Skeletal muscle satellite cell (primary cell): ENCODE measurements around the gene POLE.

Source experiments
- H3K27me3 ChIP-seq: 2 replicates; pipeline ENCODE4 v1.7.0; 2013; ENCODE audit warnings: low read length; ENCODE audit not compliant: control insufficient read depth, insufficient read depth
- H3K36me3 ChIP-seq: 2 replicates; pipeline ENCODE4 v1.7.0; 2013; ENCODE audit warnings: mild to moderate bottlenecking, control low read depth, low read length; ENCODE audit not compliant: insufficient read depth
- H3K4me1 ChIP-seq: 2 replicates; pipeline ENCODE4 v1.7.0; 2013; ENCODE audit warnings: low read length; ENCODE audit not compliant: control insufficient read depth, insufficient read depth
- H3K4me2 ChIP-seq: 2 replicates; pipeline ENCODE4 v1.7.0; 2013; ENCODE audit warnings: mild to moderate bottlenecking, low read length
- H3K4me3 ChIP-seq: 2 replicates; pipeline ENCODE4 v1.7.0; 2013; ENCODE audit warnings: low read length
- H3K9ac ChIP-seq: 2 replicates; pipeline ENCODE4 v1.7.0; 2013; ENCODE audit warnings: mild to moderate bottlenecking, low read depth, low read length, moderate library complexity
- H3K9me3 ChIP-seq: replicated peaks from 2 replicates; pipeline ENCODE4 v1.7.0; 2013; ENCODE audit warnings: mild to moderate bottlenecking, control low read depth, low read length

Gene POLE

GRCh38 chr12:132593071-132593470 lies 94.1 kb downstream of the POLE start:
- Histone ChIP-seq H3K4me3 (no peak overlapping the region), H3K4me1 (peaks cover 6% of the 10 kb centered on the region), H3K9me3 (no peaks in the 10 kb centered on the region), H3K9ac (no peak overlapping the region), H3K36me3 (no peaks in the 10 kb centered on the region), H3K4me2 (no peak overlapping the region), H3K27me3 (peaks cover 24% of the 10 kb centered on the region)

- Histone ChIP-seq H3K4me1 (peaks cover 6% of the 10 kb centered on the region), H3K4me2 (no peak overlapping the region), H3K4me3 (no peak overlapping the region), H3K36me3 (no peaks in the 10 kb centered on the region), H3K9me3 (no peaks in the 10 kb centered on the region), H3K27me3 (peaks cover 24% of the 10 kb centered on the region), H3K9ac (no peak overlapping the region)
Observed at GRCh38 chr12:132592282-132592970, 94.7 kb downstream of the POLE start.

DNA sequence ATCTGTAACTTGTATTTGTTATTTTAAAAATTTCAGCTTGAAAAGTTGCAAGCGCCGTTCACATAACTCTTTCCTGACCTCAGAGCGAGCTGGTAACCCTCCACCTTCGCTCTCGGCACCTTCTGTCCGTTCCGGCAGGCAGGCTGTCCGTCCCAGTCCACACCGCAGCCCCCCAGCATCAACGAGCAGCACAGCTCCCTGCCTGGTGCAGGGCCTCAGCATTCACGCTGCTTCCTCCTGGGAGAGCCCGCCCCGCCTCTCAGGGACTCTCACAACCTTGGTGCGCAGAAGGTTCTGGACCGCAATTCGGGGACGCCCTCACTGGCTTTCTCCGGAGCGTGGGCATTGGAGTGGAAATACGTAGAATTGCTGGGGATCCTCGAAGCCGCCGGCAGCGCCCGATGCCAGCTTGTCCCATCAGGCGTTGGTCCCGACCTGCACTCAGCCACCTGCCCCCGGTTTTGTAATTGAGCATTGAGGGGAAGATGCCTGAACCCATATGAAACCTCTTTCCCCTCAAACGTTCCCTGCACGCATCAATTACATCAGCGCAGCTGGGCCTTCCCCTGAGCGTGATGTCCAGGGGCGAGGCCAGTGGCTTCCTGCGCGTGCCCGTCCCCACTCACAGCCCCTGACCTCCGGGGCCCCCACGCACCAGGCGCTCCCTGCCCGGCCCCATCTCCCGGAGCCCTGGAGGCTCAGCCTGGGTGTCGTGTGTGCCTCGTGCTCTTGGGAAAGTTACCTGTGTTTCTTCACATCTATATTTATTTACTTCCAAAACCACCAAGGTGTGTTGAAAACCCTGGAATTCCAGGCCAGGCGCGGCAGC lies 95.8 kb downstream of the POLE start:
- H3K4me1 ChIP-seq = peaks cover 6% of the 10 kb centered on the region
- H3K9me3 ChIP-seq = no peaks in the 10 kb centered on the region
- no peak overlapping the region for H3K4me3 ChIP-seq
- H3K4me2 ChIP-seq = no peak overlapping the region
- peaks cover 22% of the 10 kb centered on the region for H3K27me3 ChIP-seq
- no peak overlapping the region for H3K9ac ChIP-seq
- H3K36me3 ChIP-seq = no peaks in the 10 kb centered on the region

DNA sequence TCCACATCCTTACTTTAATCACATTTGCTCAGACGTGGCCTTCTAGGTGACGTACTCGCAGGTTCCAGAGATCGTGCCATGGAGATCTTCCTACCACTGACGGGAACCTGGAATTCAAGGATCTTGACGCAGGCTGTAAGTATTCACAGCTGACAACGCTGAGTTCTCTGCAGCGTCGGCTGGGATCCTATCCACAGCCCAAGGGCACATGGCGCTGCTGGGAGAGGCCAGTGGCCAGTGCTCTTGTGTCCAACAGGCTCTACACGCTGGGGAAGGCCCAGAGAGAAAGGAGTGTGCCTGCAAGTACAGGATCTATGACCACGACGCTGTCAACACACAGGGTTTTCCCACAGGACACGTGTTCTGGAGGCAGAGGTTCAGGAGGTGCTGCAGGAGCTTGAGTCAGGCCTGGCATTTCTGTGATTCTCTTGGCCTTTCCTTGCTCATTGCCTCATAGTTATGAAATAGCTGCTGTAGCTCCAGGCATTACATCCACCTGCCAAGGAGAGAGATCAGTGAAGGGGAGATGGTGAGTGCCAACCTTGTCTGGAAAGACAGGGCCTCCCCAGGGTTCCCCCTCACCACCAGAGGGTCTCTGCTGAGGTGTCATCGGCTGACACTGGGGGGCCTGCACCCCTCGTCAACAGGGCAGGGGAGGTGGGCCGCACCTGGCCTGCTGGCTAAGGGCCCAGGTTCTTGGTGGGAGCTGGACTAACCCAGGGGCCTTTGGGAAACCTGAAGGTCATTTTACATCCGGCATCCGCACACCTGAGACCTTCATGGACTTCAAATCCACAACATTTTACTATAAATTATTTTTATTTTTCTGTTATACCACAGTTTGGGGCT lies 98.1 kb downstream of the POLE start:
- H3K27me3 ChIP-seq = peaks cover 17% of the 10 kb centered on the region
- H3K9me3 ChIP-seq = no peaks in the 10 kb centered on the region
- H3K4me1 ChIP-seq = no peaks in the 10 kb centered on the region
- H3K9ac ChIP-seq = no peak overlapping the region
- no peaks in the 10 kb centered on the region for H3K36me3 ChIP-seq
- no peak overlapping the region for H3K4me2 ChIP-seq
- H3K4me3 ChIP-seq = no peak overlapping the region

- Histone ChIP-seq H3K4me2 (no peak overlapping the region), H3K27me3 (peaks cover 17% of the 10 kb centered on the region), H3K4me1 (no peaks in the 10 kb centered on the region), H3K4me3 (no peak overlapping the region), H3K9me3 (no peaks in the 10 kb centered on the region), H3K9ac (no peak overlapping the region), H3K36me3 (no peaks in the 10 kb centered on the region)
Observed at GRCh38 chr12:132588319-132588718, 98.8 kb downstream of the POLE start.

GRCh38 chr12:132587781-132588180 lies 99.4 kb downstream of the POLE start:
- Histone ChIP-seq H3K9me3 (no peaks in the 10 kb centered on the region), H3K27me3 (peaks cover 14% of the 10 kb centered on the region), H3K4me1 (no peaks in the 10 kb centered on the region), H3K4me2 (no peak overlapping the region), H3K4me3 (no peak overlapping the region), H3K36me3 (no peaks in the 10 kb centered on the region), H3K9ac (no peak overlapping the region)

- Histone ChIP-seq H3K9ac (no peak overlapping the region), H3K36me3 (no peaks in the 10 kb centered on the region), H3K4me2 (no peak overlapping the region), H3K27me3 (peaks cover 12% of the 10 kb centered on the region), H3K9me3 (no peaks in the 10 kb centered on the region), H3K4me3 (no peak overlapping the region), H3K4me1 (no peaks in the 10 kb centered on the region)
Observed at GRCh38 chr12:132586929-132587328, 100.2 kb downstream of the POLE start.

DNA sequence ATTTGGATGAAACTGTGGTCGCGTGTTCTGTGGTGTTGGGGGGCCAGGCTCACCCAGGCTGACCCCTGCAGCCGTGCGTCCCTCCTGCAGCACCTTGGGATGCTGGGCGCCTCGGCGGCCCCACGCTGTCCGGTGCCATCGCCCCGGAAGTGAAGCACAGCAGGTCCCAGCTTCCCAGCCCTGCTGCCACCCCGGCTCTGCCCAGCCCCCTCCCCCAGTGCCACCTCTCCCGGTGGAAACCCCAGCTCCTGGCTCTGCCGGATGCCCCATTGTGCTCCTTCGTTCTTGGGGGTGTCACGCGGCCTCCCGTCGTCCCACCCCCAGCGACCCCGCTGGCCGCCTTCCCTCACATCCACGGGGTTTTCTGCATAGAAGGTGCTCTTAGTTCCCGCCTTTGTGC lies 102.0 kb downstream of the POLE start:
- Histone ChIP-seq H3K4me2 (no peak overlapping the region), H3K4me3 (no peak overlapping the region), H3K36me3 (no peaks in the 10 kb centered on the region), H3K9me3 (no peaks in the 10 kb centered on the region), H3K9ac (no peak overlapping the region), H3K27me3 (peaks cover 12% of the 10 kb centered on the region), H3K4me1 (no peaks in the 10 kb centered on the region)

DNA sequence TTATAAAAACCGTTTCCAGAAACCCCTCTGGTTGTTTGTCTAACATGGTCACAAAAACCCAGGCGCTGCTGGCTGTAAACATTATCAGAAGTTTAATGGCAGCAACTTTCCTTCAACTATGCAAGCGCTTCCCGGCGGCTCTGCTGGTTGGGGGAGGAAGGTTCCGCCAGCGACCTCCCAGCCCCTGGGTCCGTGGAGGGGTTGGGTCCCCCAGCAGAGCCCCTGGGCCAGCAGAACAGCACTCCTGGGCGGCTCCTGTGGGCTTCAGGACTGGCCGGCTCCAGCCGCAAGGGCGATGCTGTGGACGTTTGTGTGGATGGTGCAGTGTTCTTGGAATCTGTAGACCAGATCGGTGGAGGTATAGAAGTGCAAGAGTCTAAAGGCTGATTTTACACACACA lies 102.7 kb downstream of the POLE start:
- peaks cover 12% of the 10 kb centered on the region for H3K27me3 ChIP-seq
- no peaks in the 10 kb centered on the region for H3K9me3 ChIP-seq
- H3K36me3 ChIP-seq = no peaks in the 10 kb centered on the region
- H3K4me3 ChIP-seq = no peak overlapping the region
- H3K9ac ChIP-seq = no peak overlapping the region
- H3K4me2 ChIP-seq = no peak overlapping the region
- H3K4me1 ChIP-seq = no peaks in the 10 kb centered on the region

GRCh38 chr12:132583736-132584135 lies 103.4 kb downstream of the POLE start:
- Histone ChIP-seq H3K36me3 (no peaks in the 10 kb centered on the region), H3K4me1 (no peaks in the 10 kb centered on the region), H3K9me3 (no peaks in the 10 kb centered on the region), H3K27me3 (peaks cover 6% of the 10 kb centered on the region), H3K9ac (no peak overlapping the region), H3K4me2 (no peak overlapping the region), H3K4me3 (no peak overlapping the region)

DNA sequence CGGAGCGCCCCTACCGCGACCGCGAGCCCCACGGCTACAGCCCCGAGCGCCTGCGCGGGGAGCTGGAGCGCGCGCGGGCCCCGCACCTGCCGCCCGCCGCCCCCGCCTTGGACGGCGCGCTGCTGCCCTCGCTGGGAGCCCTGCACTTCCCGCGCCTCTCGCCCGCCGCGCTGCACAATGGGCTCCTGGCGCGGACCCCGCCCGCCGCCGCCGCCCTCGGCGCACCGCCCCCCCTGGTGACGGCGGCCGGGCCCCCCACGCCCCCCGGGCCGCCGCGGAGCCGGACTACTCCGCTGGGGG lies 103.8 kb downstream of the POLE start:
- no peak overlapping the region for H3K4me2 ChIP-seq
- H3K4me1 ChIP-seq = no peaks in the 10 kb centered on the region
- no peak overlapping the region for H3K4me3 ChIP-seq
- no peaks in the 10 kb centered on the region for H3K9me3 ChIP-seq
- H3K27me3 ChIP-seq = peaks cover 2% of the 10 kb centered on the region
- H3K9ac ChIP-seq = no peak overlapping the region
- no peaks in the 10 kb centered on the region for H3K36me3 ChIP-seq
